Muscle of arm (tissue), 14 donors: ENCODE results near the gene IL36B. TPM values are rescaled to one million over a fixed set of nuclear protein-coding genes. Genes with fewer than 3 reads are reported as not detected.
"Not testable (repeated sequence)": the region's sequence is repeated elsewhere in the genome, so short reads cannot be mapped to it uniquely, and the experiment has no call there.

Experiments used
- DNase-seq: peaks from one replicate; pipeline ENCODE4 v3.0.0-alpha.2; 2013
- long read RNA-seq, 11 donors: transcript quantifications; one replicate each; lab custom pipeline, GENCODE V29; 2026
- polyA plus RNA-seq, 12 donors: library from polyadenylated mRNA; unstranded; fragments of 120-200 nt; gene quantifications; one replicate each; pipeline ENCODE4 v1.2.1, GENCODE V29; 2013; ENCODE audit not compliant: insufficient read length in 12 of 12

Gene IL36B
- not detected for polyA plus RNA-seq
- long read RNA-seq, donor 1 = 0 reads
- long read RNA-seq, donor 2 = 0 reads
- long read RNA-seq, donor 3 = 0 reads
- long read RNA-seq, donor 4 = 0 reads
- long read RNA-seq, donor 5 = 0 reads
- long read RNA-seq, donor 6 = 0 reads
- long read RNA-seq, donor 7 = 0 reads
- long read RNA-seq, donor 8 = 0 reads
- long read RNA-seq, donor 9 = 0 reads
- long read RNA-seq, donor 10 = 0 reads
- long read RNA-seq, donor 11 = 0 reads

- DNase-seq = no peak
Measured at GRCh38 chr2:113052396-113052917, at the start of gene IL36B. Gene IL36B, minus strand, starts transcription at chr2:113052867.

DNA sequence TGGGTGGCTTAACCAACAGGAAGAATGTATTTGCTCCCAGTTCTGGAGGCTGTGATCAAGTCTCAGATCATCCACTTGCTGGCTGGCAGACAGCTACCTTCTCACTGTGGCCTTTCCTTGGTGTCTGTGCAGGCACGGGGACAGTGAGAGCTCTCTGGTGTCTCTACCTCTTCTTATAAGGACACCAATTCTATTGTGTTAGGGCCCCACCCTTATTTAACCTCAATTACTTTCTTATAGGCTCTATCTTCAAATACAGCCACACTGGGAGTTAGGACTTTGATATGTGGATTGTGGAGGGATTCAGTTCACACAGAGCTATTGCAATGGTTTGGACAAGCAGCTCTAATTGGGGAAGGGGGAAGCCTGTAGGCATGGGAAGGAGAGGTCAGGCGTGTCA lies 49.5 kb upstream of the IL36B start:
- no peak for DNase-seq

GRCh38 chr2:113098532-113098931 lies 45.9 kb upstream of the IL36B start:
- no peak for DNase-seq

GRCh38 chr2:113098041-113098440 lies 45.4 kb upstream of the IL36B start:
- no peak for DNase-seq

GRCh38 chr2:113096842-113097618 lies 44.4 kb upstream of the IL36B start:
- DNase-seq = not testable (repeated sequence)

- DNase-seq = not testable (repeated sequence)
Measured at GRCh38 chr2:113096306-113096705, 43.6 kb upstream of the IL36B start.

GRCh38 chr2:113093613-113093977 lies 40.9 kb upstream of the IL36B start:
- no peak for DNase-seq

DNA sequence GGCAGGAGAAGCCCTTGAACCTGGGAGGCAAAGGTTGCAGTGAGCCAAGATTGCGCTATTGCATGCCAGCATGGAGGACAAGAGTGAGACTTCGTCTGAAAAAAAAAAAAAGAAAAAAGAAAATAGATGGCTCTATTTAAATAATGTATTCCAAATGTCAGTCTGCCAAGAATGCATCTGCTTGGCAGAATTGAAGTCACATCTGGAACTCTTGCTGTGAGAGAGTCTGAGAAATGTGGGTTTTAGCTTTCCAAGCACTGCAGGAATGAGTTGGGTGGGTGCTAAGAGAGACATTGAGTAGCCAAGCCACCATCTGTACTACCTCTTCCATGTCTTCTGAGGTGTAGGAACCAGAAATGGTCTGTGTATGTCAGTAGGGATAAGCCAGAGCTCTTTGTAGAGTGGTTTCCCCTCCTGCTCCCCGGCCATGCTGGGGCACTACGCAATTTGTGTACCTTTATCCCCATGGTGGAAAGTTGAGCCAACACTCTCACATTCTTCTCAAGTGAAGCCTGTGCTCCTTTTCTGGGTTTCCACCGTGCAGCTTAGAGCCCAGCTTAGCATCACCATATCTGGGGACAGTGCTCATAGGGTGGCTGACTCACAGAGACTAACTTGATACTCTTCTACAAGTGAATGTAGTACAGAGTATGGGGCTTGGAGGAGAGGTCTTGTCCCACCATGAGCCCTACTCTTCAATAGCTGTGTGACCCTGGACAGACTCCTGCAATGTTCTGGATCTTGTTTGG lies 40.4 kb upstream of the IL36B start:
- no peak for DNase-seq

GRCh38 chr2:113091231-113091896 lies 38.7 kb upstream of the IL36B start:
- no peak for DNase-seq

GRCh38 chr2:113089916-113090315 lies 37.2 kb upstream of the IL36B start:
- no peak for DNase-seq

GRCh38 chr2:113088213-113088992 lies 35.7 kb upstream of the IL36B start:
- no peak for DNase-seq

- DNase-seq = no peak
Measured at GRCh38 chr2:113085542-113085941, 32.9 kb upstream of the IL36B start.

DNA sequence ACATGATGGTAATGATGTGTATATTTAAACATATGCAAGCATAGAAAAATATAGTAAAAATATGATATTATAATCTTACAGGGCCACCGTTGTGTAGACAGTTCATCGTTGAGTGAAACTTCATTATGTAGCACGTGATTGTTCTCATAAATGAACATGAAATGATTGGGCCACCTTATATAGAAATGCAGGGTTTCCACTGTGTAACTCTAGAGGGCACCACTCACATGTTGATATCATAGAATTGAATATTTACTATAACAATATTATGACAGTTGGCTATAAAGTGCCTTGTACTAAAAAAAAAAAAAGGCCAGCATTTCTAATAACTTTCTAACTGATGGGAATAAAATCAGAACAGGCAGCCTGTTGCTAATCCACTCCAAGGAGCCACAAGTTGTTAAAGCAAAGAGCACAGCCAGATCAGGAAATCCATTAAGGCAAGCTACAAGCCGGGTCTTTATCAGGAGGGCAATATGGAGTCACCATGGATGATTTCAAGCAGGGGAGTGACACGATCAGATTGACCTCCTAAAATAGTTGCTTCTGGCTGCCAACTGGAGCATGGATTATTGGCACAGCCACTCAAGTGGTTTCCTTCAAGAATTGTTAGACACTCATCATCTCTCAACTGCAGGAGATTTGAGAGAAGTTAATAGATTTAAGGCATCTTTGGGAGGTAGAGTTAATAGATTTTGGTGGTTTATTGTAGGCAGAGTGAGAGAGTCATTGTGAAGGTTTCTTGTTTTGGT lies 31.8 kb upstream of the IL36B start:
- no peak for DNase-seq

DNA sequence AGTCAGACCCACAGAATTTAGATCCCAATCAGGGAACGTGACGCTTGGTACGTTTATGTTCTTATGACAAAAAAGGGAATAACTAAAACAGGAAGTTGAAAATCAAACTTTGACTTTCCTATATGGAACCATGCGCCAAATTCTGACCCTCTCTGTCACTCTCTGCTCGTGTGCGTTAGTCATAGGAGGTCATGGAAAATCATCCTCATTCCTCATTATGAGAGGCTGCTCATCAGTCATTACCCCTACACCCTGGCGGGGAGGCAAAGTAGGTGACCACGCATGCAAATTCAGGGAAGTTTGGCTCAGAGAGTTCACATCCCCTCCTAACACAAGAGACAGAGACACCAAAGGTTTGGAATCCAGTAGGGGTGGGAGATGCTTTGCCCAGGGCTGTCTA lies 30.6 kb upstream of the IL36B start:
- DNase-seq = no peak

- DNase-seq = no peak
Measured at GRCh38 chr2:113081488-113082210, 29.0 kb upstream of the IL36B start.

DNA sequence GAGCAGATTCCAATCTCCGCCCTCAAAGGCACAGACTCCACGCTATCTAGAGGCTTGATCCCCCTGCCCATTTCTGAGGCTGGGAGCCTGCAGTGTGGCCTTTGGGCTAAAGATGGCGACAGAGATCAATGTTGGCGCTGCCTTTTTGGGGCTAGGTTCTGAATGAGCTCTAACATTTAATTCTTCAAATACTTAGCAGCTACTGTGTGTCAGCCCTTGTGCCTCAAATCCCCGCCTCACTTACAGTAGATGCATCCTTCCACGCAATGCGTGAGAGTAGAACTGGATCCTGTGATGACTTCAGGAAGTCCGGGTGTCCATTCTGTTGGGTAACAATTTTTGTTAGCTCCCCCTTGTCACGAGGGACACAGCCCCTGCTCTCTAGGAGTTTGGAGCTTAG lies 27.5 kb upstream of the IL36B start:
- DNase-seq = no peak

DNA sequence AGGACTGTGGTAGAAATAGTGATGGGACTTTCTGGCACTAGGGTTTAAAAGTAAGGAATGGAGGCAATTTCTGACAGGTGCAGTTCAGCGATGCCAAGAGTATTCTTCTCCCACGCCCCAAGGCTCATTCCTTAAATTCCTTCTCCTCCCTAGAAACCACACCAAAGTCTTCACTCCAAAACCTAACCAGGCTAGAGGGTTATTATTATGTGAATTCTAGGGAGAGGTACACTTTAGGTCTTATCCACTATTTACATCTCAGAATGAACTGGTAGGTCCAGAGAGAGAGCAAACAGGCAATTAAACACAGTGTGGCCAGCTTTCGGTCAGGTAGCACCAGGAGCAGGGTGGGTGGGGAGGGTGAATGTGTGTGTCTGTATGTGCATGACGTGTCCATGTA lies 26.5 kb upstream of the IL36B start:
- DNase-seq = no peak

DNA sequence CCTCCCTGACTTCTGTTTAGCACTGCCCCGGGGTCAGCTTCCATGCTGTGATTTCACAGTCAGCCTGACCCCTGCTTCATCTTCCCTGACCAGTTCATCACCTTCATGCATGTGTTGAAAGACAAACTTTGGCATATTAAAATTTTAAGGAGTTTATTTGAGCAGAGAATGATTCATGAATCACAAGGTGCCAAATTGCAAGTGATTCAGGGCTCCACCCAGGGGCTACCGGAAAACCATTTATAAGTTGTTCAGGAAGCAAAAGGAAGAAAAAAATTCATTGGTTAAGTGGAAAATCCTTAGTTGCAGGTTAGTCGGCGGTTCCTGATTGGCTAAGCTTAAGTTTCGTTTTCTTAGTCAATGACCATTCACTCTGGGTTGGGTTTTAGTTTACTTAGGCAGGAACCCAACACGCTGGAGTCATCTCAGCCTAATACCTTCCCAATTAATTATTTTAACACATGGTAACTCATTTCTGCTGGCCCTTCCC lies 25.7 kb upstream of the IL36B start:
- DNase-seq = no peak

DNA sequence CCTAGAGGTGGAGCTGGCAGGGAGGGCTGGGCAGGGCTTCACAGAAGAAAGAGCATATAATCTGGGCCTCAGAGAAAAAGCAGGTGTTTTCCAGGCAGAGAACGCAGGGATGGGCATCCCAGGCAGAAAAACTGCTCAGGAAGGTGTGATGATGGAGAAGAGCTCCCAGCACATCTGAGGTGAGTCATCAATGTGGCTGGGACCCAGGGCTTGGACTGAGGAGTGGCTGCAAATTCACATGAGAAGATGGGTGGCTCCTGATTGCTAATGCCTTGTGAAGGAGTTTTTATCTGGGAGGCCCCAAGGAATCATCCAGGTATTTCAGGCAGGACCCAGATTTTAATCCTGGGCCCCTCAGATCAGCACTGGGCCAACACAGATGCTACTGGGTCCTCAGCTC lies 25.3 kb upstream of the IL36B start:
- DNase-seq = no peak
